H54 (cell line): ENCODE data around the gene HDAC9.

Experiments
- DNase-seq: peaks from one replicate; pipeline ENCODE4 v3.0.0; 2011; ENCODE audit warnings: low spot score, mixed read lengths; ENCODE audit not compliant: insufficient read length
- FAIRE-seq: peaks from 3 replicates; lab custom pipeline; 2011; peaks lifted over from hg19 to GRCh38; lab: Jason Lieb, UNC
- POLR2A ChIP-seq: IDR thresholded peaks from 2 replicates; pipeline ENCODE4 v1.6.1; 2011; ENCODE audit warnings: low read depth, mild to moderate bottlenecking, low read length

The HDAC9 gene

DNA sequence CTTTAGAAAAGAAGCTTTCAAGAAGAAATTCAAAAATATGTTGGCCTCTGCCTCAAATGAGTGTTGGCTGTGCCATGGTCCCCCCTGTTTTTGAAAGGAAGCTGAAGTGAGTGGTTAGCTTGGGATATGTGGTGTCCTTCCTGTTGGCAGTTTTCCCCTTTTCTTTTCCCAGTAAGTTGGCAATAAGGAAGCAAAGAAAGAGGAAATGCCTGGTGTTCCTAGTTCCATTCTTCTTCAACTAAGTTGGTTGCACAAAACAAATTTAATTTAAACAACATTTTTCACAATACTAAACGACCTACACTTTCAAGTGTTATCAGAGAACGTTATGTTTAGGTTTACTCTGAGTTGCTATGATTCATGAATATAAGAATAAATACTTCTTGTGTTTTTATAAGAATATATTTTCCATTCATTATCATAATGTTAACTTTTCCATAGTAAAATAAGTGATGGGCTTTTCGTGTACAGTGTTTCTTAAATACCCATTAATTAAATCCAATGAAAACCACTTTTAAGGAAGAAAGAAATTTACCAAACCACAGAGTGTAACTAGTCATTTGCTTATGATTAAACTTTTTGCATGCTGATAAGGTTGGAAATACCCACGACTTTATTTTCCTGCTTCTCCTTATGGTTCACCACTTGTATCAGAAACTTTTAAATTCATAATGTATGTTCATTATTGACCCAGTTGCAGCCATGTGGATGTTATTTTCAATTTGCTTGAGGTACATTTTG lies 7.7 kb downstream of the HDAC9 start:
- FAIRE-seq = peak; percentile 52
- DNase-seq = no peak
- TF ChIP-seq POLR2A = no peak

DNA sequence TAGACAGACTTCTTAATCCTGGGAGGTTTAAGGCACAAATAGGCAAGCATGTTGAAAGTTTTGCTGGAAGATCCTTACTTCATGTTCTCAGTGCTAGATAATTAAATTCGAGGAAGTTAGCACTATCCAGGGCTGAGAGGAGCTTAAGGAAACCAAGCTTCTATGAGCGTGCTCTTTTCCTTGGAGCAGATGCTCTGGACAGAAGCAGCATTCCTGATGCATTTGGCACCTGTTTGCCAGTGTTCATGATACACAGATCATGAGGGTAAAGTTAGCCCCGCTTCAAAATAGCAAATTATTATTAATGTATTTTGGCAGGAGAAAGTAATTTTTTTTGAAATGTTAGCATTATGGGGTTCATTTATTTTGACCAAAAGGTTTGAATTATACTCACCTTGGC lies 9.4 kb downstream of the HDAC9 start:
- no peak for DNase-seq
- FAIRE-seq = peak; percentile 33

DNA sequence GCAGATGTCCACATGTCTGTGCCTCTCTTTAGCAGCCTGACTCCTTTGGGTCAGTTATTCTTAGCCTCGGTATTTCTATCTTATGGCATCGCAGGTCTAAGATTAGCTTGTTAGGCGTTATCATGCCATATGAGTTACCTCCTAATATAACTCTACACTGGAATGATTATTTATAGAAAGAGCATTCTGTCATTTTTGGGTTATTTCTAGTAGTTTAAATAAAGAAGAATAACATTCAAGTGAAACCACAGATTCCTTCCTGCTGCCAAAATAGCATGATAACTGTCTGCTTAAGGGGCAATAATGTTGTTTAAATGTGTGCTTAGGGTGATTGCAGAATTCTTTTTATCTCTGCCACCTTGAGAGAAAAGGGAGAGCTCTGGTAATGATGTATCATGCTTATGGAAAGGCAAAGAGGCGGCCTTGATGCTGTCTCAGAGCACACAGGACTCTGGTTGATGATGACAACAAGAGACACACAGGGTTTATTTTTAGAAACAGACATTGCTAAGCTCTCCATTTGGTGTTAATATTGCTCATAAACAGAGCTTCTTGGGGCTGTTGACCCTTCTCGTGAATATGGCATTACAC lies 10.4 kb downstream of the HDAC9 start:
- TF ChIP-seq POLR2A = no peak
- peak; percentile 79 for FAIRE-seq
- no peak for DNase-seq

More for the DNA sequence above, 9.4 kb downstream of the HDAC9 start:
- no peak for TF ChIP-seq POLR2A

DNA sequence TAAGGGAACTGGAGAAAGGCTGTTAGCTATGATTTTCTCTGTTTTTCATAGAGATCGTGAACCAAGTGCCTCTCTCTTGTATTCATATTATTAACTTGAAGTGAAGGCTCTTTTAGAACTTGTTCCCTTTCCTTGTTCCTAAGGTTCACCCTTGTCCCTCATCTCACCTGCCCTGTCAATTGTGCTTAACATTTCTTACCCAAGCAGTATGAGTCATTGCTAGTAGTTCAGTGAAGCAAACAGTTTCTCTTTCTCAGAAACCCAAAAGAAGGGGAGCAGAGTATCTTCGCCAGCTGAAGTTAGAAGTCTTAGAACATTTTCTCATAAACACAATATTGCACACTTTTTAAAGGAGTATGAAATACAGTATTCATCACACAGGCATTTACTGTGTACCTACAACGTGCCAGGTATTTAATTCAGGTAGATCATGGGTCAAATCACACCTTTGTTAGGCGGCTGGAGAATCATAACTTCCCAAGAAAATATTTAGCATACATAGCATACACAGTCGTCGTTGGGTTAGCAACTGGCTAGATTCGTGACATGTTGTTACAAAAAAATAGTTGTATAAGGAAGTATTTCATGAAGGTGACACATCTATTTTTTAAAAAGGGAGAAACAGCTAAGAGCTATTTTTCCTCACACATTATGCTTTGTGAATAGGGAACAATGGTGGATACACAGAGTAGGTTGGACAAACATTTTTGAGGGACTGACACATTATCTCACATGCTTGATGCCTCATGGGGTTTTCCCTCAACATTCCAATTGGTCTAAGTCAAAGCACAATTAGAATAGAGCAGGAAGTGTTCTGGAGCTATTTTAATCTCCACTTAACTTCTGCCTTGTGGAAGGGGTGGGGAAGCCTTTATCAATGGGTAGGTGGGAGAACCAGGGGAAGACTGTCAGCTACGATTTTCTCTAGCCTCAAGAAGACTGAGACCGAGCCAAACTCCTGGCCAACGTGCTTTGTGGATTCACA lies 13.2 kb downstream of the HDAC9 start:
- TF ChIP-seq POLR2A = peak; percentile 38; the same call in 1 of the 2 replicates
- DNase-seq = peak; percentile 42
- peak; percentile 100 for FAIRE-seq

DNA sequence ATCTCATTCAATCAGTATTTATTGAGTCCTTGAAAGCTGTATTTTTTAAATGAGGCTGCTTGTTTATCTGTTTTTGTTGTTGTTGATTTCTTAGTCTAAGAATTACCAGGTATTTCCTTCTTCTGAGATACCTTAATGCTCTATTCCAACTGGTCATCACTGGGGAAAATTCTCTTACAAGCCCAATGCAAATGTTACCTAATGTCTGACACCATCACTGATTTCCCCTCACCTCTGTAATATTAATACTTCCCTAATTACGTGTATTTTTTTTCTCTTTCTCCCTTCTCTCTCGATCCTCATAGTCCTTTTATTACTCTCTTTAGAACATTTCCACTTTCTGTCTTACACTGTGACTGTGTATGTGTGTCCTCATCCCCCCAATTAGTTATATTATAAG lies 13.9 kb downstream of the HDAC9 start:
- no peak for FAIRE-seq
- DNase-seq = no peak
- no peak for TF ChIP-seq POLR2A

DNA sequence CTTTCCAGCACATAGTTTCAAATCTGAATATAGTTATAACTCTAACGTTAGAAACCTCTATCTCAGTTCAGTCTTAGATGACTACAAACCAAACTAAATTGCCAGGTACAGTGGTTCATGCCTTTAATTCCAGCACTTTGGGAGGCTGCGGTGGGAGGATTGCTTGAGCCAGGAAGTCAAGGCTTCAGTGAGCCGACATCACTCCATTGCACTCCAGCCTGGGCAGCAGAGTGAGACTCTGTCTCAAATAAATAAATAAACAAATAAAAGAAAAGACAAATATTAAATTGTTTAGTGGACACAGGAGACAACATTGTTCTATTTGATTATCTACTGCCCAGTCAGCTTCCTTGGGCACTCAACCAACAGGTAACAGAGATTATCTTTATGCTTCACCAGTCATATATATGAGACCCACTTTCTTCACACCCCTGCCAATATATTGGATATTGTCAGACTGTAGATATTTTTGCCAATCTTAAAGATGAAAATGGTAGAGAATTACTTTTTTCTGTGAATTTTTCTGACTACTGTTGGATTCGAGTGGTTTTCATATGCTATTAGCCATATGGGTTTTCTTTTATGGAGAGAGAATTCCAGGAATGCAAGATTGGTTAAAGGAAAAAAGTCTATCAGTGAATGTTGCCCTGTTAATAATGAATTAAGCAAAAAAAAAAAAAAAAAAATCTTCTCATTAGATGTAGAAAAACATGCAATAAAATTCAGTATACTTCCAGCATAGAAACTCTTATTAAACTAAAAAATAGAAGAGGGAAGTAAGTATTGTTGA lies 16.0 kb downstream of the HDAC9 start:
- DNase-seq (no peak), FAIRE-seq (peak; percentile 89)

DNA sequence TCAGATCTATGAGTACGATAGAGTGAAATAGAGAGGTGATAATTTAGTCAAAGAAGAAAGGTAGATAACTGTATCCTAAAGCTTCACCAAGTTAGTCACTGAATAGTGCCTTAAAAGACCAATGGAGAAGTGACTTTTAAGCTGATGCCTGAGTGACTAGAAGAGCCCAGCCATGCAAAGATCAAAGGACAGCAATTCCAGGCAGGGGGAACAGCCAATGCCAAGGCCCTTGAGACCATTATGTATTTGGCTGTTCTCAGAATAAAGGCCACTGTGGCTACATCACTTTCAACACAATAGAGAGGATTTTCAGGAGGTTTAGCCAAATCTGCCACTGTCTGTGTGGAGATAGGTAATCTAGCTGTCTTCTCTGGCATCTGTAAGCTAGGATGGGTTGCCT lies 17.8 kb downstream of the HDAC9 start:
- no peak for TF ChIP-seq POLR2A
- FAIRE-seq (peak; percentile 89), DNase-seq (no peak)

More for the DNA sequence above, 16.0 kb downstream of the HDAC9 start:
- TF ChIP-seq POLR2A = no peak

DNA sequence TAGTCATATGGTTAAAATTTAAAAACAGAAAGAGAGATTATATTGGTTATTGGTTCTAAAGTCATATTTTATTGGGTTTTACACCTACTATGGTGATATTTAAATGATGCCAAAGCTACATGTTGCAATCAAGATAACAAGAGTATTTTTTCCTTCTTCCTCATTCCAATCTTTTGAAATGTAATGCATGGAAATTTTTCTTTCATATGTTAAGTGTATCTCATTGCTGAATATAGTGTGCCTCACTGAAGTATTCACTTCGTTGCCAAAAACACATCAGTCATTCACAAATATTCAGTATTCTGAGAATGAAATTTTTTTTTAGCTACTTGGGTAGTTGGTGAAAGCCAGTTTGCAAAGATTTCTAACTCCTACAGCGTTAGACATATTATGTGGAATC lies 19.5 kb downstream of the HDAC9 start:
- TF ChIP-seq POLR2A = no peak
- FAIRE-seq (peak; percentile 83), DNase-seq (no peak)

DNA sequence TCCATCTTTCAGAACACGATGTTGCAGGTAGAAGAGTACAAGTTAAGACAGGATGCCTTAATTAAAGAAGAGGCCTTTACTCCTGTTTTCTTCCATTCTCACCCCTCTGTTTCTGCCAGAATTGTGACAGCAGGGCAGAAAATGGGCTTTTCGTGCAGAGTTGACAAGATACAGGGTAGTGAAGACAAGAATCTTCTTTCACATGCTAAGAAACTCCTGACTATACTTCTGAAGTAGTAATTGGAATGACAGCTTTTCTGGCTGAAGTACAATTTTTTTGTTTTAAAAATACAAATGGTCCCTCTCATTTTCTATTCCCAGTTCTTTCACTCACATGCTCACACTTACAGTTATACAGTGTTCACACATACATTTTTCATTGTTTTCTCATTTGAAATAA lies 22.1 kb downstream of the HDAC9 start:
- no peak for FAIRE-seq
- DNase-seq = no peak
- TF ChIP-seq POLR2A = no peak

DNA sequence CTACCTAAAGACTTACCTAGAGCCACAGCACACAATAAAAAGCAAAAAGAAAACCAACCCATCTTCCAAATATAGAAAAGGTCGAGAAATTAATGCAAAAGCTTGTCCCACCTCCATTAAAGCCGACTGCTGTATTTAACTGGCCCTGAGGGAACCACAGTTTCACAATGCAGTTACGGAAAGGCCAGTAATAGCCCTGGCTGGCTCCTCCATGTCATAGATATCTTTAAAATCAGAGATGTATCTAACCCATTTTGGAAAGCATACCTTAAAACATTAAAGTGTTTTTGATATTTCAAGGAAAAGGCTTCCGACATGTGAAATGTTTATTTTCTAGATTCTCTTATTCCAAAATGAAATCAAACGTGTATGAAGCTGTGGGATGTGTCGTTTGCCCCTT lies 23.0 kb downstream of the HDAC9 start:
- DNase-seq = no peak
- FAIRE-seq = no peak
- TF ChIP-seq POLR2A = no peak

DNA sequence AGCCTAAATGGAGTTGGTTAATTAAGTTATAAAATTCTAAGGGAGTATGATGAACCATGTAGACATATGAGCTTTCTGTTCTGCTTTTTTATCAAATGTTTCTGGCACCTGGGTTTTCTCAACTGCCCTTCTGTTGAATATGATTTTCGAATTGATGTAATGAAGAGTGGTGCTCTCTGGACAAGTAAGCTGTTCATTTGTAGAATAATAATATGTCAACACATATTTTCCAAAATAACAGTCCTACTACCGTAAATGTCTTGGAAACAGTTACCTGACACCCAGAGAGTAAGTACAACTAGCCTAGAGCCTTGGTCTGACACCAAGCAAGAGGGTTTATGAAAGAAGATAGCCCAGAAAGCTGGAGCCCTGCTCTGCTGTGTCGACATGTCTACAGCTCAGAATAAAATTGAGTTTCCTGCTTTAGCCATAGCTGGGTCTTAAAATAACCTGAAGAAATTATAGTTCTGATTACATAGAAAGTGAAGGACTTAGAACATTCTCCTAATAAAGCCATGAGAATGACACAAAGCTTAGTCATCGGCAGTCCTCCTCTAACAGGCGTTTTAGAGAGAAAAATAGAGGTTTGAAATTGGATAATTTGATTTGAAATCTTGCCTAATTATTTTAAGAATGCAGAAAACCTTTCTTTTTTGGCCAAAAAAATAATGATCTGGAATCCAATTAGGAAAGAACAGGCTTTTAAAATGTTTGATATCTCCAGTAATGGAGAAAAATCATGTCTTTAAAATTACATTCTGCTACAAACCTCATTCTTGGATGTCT lies 25.1 kb downstream of the HDAC9 start:
- no peak for DNase-seq

DNA sequence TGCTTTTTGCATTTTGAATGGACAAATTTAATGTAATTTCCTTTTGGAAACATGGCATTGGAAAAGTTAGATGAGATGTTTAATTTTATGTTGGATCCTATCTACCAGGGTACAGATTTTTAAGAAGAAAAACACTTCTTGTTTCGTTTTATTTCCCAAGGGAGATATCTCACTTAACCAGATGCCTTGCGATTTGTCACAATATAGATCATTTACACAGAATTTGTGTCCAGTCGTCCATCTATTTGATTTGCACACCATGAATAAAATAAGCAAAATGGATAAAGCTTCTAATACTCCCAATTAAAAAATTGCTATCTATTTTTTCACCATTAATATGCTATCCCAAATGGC lies 25.7 kb downstream of the HDAC9 start:
- no peak for TF ChIP-seq POLR2A
- DNase-seq (no peak), FAIRE-seq (no peak)

More for the DNA sequence above, 25.1 kb downstream of the HDAC9 start:
- no peak for TF ChIP-seq POLR2A
- FAIRE-seq = peak; percentile 99
